Common myeloid progenitor, CD34-positive (primary cell): ENCODE measurements around the gene ACTR1A.

Experiments
- CTCF ChIA-PET: fragments of 350-600 bp; sonication (Branson Sonifier 250); formaldehyde crosslinking; loops from one replicate; lab custom pipeline; 2021; ENCODE audit warnings: antibody characterized with exemption; lab: Charles Lee
- POLR2A ChIA-PET: fragments of 350-600 bp; sonication (Branson Sonifier 250); formaldehyde crosslinking; loops from one replicate; lab custom pipeline; 2021; ENCODE audit warnings: antibody characterized with exemption; lab: Charles Lee
- DNase-seq, 3 donors: peaks; one replicate each; pipeline versions ENCODE4 v3.0.0 to v3.0.0-alpha.2; 2013
- H3K27ac ChIP-seq, 2 experiments: 1 replicate in 1 of 2; 2 replicates in 1 of 2; pipeline ENCODE4 v1.7.0; 2013; ENCODE audit warnings: inconsistent platforms in 2 of 2, low read length in 2 of 2, mild to moderate bottlenecking in 2 of 2, low read depth in 1 of 2, moderate library complexity in 1 of 2; ENCODE audit not compliant: severe bottlenecking in 2 of 2, insufficient read depth in 1 of 2, poor library complexity in 1 of 2
- H3K27me3 ChIP-seq, 5 experiments: replicated peaks in 2 of 5; 1 replicate in 3 of 5; 2 replicates in 2 of 5; pipeline versions ENCODE4 v1.6.1 to v1.7.0; 2013; ENCODE audit warnings: low read length in 4 of 5, mild to moderate bottlenecking in 2 of 5, moderate library complexity in 2 of 5, inconsistent platforms in 1 of 5; ENCODE audit not compliant: insufficient read depth in 5 of 5, control insufficient read depth in 4 of 5
- H3K36me3 ChIP-seq, 4 experiments: 1 replicate in 2 of 4; 2 replicates in 2 of 4; pipeline versions ENCODE4 v1.6.1 to v1.7.0; 2013; ENCODE audit warnings: low read length in 3 of 4, control low read depth in 1 of 4, mild to moderate bottlenecking in 1 of 4; ENCODE audit not compliant: control insufficient read depth in 4 of 4, insufficient read depth in 4 of 4
- H3K4me1 ChIP-seq, 4 experiments: 1 replicate in 3 of 4; 2 replicates in 1 of 4; pipeline versions ENCODE4 v1.6.1 to v1.7.1; 2013; ENCODE audit warnings: low read length in 3 of 4, mild to moderate bottlenecking in 3 of 4, control low read depth in 1 of 4, inconsistent platforms in 1 of 4, moderate library complexity in 1 of 4; ENCODE audit not compliant: control insufficient read depth in 4 of 4, insufficient read depth in 4 of 4; ENCODE audit errors: control extremely low read depth in 1 of 4
- H3K4me3 ChIP-seq, 7 experiments: 1 replicate in 4 of 7; 2 replicates in 3 of 7; pipeline versions ENCODE4 v1.5.1 to v1.7.0; 2013; ENCODE audit warnings: mild to moderate bottlenecking in 7 of 7, low read length in 6 of 7, moderate library complexity in 6 of 7, inconsistent platforms in 2 of 7, low read depth in 2 of 7, control low read depth in 1 of 7; ENCODE audit not compliant: insufficient read depth in 4 of 7, control insufficient read depth in 1 of 7; ENCODE audit errors: extremely low read depth in 1 of 7
- H3K9me3 ChIP-seq, 5 experiments: 1 replicate in 4 of 5; 2 replicates in 1 of 5; pipeline versions ENCODE4 v1.6.1 to v1.7.1; 2013; ENCODE audit warnings: low read length in 4 of 5, mild to moderate bottlenecking in 2 of 5, inconsistent platforms in 1 of 5, low read depth in 1 of 5, moderate library complexity in 1 of 5; ENCODE audit not compliant: control insufficient read depth in 4 of 5, insufficient read depth in 2 of 5; ENCODE audit errors: control extremely low read depth in 1 of 5
- WGBS: methylation state at CpG from one replicate; pipeline ENCODE4 v1.1.5; 2013; ENCODE audit not compliant: insufficient coverage; 5-methylcytosine and 5-hydroxymethylcytosine counted together

Gene ACTR1A

DNA sequence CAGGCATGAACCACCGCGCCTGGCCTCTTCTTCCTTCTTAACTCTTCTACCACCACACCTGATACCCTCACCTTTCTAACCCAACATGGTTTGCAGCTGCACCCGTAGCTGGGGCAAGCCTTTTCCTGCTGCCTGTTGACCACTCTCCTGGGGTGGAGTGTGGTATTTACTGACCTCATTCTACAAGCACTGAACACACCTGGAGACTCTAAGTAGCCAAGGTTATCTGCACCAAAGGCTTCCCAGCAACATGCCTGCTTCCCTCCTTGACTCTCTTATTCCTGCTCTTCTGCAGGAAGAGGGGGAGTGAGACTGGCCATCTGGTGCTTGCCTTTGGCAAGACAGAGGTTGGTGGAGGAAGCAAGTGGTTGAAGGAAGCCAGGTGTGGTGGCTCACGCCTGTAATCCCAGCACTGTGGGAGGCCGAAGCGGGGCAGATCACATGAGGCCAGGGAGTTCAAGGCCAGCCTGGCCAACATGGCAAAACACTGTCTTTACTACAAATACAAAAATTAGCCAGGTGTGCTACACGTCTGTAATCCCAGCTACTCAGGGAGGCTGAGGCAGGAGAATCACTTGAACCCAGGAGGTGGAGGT lies 10.1 kb downstream of the ACTR1A start:
- DNase-seq = no peak
- H3K36me3 ChIP-seq = peaks cover 2 to 46% (median 19%) of the 10 kb centered on the region in 4 experiments
- no peaks in the 10 kb centered on the region for H3K9me3 ChIP-seq
- ChIA-PET CTCF (interaction anchor here (0.7 to 2.2 kb wide), 2 partner anchors 10 to 36 kb away, joined by 3 to 7 read pairs; no protein-coding TSS in a partner anchor), POLR2A (no interaction called here)
- no peak overlapping the region for H3K27ac ChIP-seq
- no peaks in the 10 kb centered on the region for H3K27me3 ChIP-seq
- peaks cover 0 to 3% (median 1%) of the 10 kb centered on the region in 4 experiments for H3K4me1 ChIP-seq
- 100% methylated on average over 5 of the region's 7 CpGs for WGBS
- H3K4me3 ChIP-seq = no peak overlapping the region

DNA sequence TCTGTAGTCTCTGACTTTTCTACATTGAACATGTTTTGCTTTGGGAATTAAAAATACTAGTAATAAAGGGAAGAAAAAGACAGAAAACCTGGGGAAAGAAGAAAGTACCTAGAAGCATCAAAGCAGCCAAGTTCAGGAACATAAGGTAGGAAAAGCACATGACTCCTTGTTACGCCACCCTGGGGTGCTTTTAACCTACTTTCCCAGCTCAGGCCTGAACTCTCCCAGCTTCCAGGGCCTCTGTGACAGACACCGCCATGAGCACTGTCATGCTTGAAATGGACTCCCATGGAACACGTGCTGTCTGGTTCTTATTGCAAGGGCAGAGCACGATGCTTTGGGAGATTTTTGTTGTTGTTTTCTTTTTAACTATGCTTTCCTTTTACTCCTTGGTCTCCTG lies 11.4 kb downstream of the ACTR1A start:
- DNase-seq = no peak
- ChIA-PET POLR2A (no interaction called here), CTCF (interaction anchor here (1.0 to 1.7 kb wide), 2 partner anchors 12 kb away, joined by 6 to 7 read pairs; partner anchors contain the start of gene ACTR1A)
- H3K27ac ChIP-seq = no peak overlapping the region
- no peaks in the 10 kb centered on the region for H3K9me3 ChIP-seq
- H3K4me1 ChIP-seq = peaks cover 0 to 3% (median 1%) of the 10 kb centered on the region in 4 experiments
- no peaks in the 10 kb centered on the region for H3K27me3 ChIP-seq
- H3K36me3 ChIP-seq = peaks cover 2 to 49% (median 30%) of the 10 kb centered on the region in 4 experiments
- no peak overlapping the region for H3K4me3 ChIP-seq
- 91% methylated on average over 4 of the region's 4 CpGs for WGBS

DNA sequence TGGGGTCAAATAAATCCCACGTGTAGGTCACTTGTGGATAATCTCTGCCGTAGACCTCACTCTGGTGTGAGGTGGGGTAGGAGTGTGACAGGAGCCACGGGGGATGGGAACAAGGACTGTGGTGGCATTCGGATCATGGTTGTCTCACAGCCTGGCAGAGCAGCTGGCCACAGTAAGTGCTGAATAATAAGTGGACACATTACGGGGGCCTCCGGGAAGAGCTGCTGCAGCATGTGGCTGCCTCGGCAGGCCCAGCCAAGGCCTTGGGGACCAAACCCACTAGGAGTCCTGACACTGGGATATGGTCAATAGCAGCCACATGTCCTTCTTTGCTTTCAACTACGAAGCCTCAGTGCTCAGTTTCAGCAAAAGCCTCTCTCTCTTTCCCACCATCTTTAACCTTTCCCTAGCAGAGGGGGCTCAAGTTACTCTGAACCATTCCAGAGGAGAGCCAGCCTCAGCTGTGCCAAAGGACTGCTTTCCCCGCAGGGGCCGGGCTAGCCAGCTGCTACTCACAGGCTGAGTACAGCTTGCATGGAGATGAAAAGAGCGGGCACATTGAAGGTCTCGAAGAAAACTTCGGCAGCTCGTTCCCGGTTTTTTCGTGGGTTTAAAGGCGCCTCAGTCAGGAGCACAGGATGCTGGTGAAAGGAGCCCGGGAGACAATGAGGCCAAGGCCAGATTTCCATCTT lies 17.3 kb downstream of the ACTR1A start:
- POLR2A ChIA-PET = no interaction called here
- Histone ChIP-seq H3K27ac (no peak overlapping the region), H3K27me3 (no peaks in the 10 kb centered on the region), H3K4me3 (no peak overlapping the region), H3K36me3 (peaks cover 7 to 89% (median 72%) of the 10 kb centered on the region in 4 experiments), H3K4me1 (no peaks in the 10 kb centered on the region), H3K9me3 (no peaks in the 10 kb centered on the region)
- no peak for DNase-seq
- CTCF ChIA-PET = interaction anchor here (0.7 to 1.7 kb wide), 3 partner anchors 16 to 98 kb away, joined by 3 read pairs; no protein-coding TSS in a partner anchor
- 92% methylated on average over 18 of the region's 18 CpGs for WGBS

DNA sequence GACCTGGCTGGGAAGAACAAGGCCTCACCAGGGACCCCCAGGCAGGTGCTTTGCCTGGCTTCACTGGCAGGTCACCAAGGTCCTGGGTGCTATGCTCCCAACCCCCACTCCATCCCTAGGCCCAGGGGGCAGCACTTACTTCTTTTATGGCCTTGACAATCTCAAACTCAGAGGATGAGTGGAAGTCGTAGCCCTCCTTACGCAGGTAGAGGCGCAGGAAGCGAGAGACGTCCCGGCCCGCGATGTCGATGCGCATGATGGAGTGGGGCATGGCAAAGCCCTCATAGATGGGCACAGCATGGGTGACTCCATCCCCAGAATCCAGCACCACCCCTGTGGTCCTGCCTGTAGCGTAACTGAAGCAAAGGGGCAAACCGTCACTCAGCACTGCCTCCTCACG lies 18.5 kb downstream of the ACTR1A start:
- POLR2A ChIA-PET = no interaction called here
- H3K4me1 ChIP-seq = peaks cover 0 to 2% (median 0%) of the 10 kb centered on the region in 4 experiments
- no peak overlapping the region for H3K27ac ChIP-seq
- H3K4me3 ChIP-seq = no peak overlapping the region
- H3K36me3 ChIP-seq = peaks cover 7 to 90% (median 76%) of the 10 kb centered on the region in 4 experiments
- CTCF ChIA-PET = interaction anchor here (0.6 to 2.5 kb wide), 6 partner anchors 10 to 115 kb away, joined by 3 to 7 read pairs (median 3); no protein-coding TSS in a partner anchor
- no peaks in the 10 kb centered on the region for H3K9me3 ChIP-seq
- no peaks in the 10 kb centered on the region for H3K27me3 ChIP-seq
- 97% methylated on average over 6 of the region's 13 CpGs for WGBS
- DNase-seq = no peak

DNA sequence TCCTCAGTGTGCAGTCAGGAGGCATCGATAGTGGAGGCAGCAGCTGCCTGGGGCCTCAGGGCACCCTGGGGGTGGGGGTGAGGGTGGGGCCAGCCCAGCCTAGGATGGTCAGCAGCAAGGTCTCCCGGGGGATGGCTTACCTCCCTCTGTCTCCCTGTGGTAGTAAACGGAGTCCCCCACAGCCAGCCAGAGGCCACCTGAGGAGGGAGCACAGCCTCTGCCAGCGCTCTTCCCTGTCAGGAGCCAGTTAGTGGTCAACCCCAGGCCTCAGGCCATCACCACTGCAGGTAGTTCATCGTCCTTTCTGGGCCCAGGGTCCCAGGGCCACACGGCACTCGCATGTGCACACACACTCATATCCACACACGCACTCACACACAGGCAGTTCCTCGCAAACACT lies 22.1 kb downstream of the ACTR1A start:
- H3K36me3 ChIP-seq = peaks cover 7 to 70% (median 50%) of the 10 kb centered on the region in 4 experiments
- H3K27ac ChIP-seq = no peak overlapping the region
- no peaks in the 10 kb centered on the region for H3K27me3 ChIP-seq
- H3K4me1 ChIP-seq = peaks cover 0 to 2% (median 0%) of the 10 kb centered on the region in 4 experiments
- ChIA-PET POLR2A (interaction anchor here (0.6 kb wide), 1 partner anchor 92 kb away, joined by 3 read pairs; no protein-coding TSS in a partner anchor), CTCF (interaction anchor here (0.7 to 4.5 kb wide), 14 partner anchors 9 to 311 kb away, joined by 3 to 35 read pairs (median 9); partner anchors contain the start of genes ACTR1A and SUFU)
- H3K4me3 ChIP-seq = no peak overlapping the region
- H3K9me3 ChIP-seq = no peaks in the 10 kb centered on the region
- WGBS = 100% methylated on average over 6 of the region's 9 CpGs
- DNase-seq = no peak

DNA sequence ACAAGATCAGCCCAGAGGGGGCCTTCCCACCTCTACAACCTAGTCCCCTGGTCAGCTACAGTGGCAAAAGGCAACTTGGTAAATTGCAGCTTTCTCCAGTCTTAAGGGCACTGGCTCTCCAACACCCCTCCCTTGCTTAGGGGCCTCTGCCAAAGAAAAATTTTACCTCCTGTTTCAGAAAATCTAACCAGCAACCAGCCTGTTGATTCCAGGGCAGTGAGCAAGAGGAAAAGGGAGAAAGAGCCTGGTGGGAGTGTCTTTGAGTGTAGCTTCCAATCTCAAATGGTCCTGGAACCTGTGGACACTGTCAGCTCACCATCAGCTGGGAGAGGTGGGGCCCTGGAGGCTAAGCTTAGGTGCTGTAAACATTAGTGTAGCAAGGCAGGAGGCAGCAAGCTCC lies 22.9 kb downstream of the ACTR1A start:
- Histone ChIP-seq H3K27me3 (no peaks in the 10 kb centered on the region), H3K4me3 (no peak overlapping the region), H3K27ac (no peak overlapping the region), H3K9me3 (no peaks in the 10 kb centered on the region), H3K36me3 (peaks cover 7 to 62% (median 44%) of the 10 kb centered on the region in 4 experiments), H3K4me1 (peaks cover 0 to 2% (median 0%) of the 10 kb centered on the region in 4 experiments)
- CTCF ChIA-PET = interaction anchor here (0.7 to 4.5 kb wide), 24 partner anchors 9 to 310 kb away, joined by 3 to 35 read pairs (median 8); partner anchors contain the start of genes ACTR1A, C10orf95 and SUFU
- POLR2A ChIA-PET = interaction anchor here (0.5 to 1.7 kb wide), 4 partner anchors 27 to 93 kb away, joined by 3 to 5 read pairs (median 4); partner anchors contain the start of gene NFKB2
- DNase-seq = no peak
